GM19025 (cell line): Measurements from ENCODE around the gene HRAS.
"Not testable (repeated sequence)": the region's sequence is repeated elsewhere in the genome, so short reads cannot be mapped to it uniquely, and the experiment has no call there.

Experiments used
- ATAC-seq: cut with Tn5 transposase; IDR thresholded peaks from one replicate; pipeline ENCODE4 v1.9.1; 2021; ENCODE audit warnings: mild to moderate bottlenecking, low read depth, moderate library complexity; ENCODE audit not compliant: unreplicated experiment

The HRAS gene

GRCh38 chr11:535519-536454, at the start of gene HRAS:
Gene HRAS, minus strand, starts transcription at chr11:535576.
- peak; percentile 69 for ATAC-seq

GRCh38 chr11:584287-584686, 48.9 kb upstream of the HRAS start:
- ATAC-seq, result no peak

- ATAC-seq, result no peak
Observed at GRCh38 chr11:581752-582151, 46.4 kb upstream of the HRAS start.

GRCh38 chr11:581342-581741, 46.0 kb upstream of the HRAS start:
- no peak for ATAC-seq

- ATAC-seq, result no peak
Observed at GRCh38 chr11:579830-580601, 44.6 kb upstream of the HRAS start.

GRCh38 chr11:578276-579035, 43.1 kb upstream of the HRAS start:
- ATAC-seq, result no peak

GRCh38 chr11:577611-577894, 42.2 kb upstream of the HRAS start:
- no peak for ATAC-seq

- no peak for ATAC-seq
Observed at GRCh38 chr11:576811-577610, 41.6 kb upstream of the HRAS start.

- peak; percentile 82 for ATAC-seq
Observed at GRCh38 chr11:575996-576768, 40.8 kb upstream of the HRAS start, which contains the start of gene PHRF1. Gene PHRF1, plus strand, starts transcription at chr11:576470. Its CDS starts 5,043 bp downstream, at chr11:581513.

- ATAC-seq, result peak; percentile 27
Observed at GRCh38 chr11:575313-575995, 40.1 kb upstream of the HRAS start.

- no peak for ATAC-seq
Observed at GRCh38 chr11:574632-575312, 39.4 kb upstream of the HRAS start.

- ATAC-seq, result not testable (repeated sequence)
Observed at GRCh38 chr11:574031-574570, 38.7 kb upstream of the HRAS start.

GRCh38 chr11:573146-573759, 37.9 kb upstream of the HRAS start:
- no peak for ATAC-seq

GRCh38 chr11:571802-572185, 36.4 kb upstream of the HRAS start:
- no peak for ATAC-seq

GRCh38 chr11:569158-569885, 33.9 kb upstream of the HRAS start:
- no peak for ATAC-seq

- ATAC-seq, result peak; percentile 88
Observed at GRCh38 chr11:568306-569157, 33.2 kb upstream of the HRAS start.
